GM10266 (cell line): ENCODE results near the gene SLIT3.

Experiments used
- DNase-seq: peaks from one replicate; pipeline ENCODE4 v3.0.0; 2012; ENCODE audit errors: extremely low spot score
- TF ChIP-seq, protein P1 (sequence below): IDR thresholded peaks from 2 replicates; pipeline ENCODE4 v1.5.1; 2012; ENCODE audit warnings: mild to moderate bottlenecking, low read depth; ENCODE audit not compliant: control insufficient read depth, insufficient read depth; ENCODE audit errors: missing control alignments

The SLIT3 gene

DNA sequence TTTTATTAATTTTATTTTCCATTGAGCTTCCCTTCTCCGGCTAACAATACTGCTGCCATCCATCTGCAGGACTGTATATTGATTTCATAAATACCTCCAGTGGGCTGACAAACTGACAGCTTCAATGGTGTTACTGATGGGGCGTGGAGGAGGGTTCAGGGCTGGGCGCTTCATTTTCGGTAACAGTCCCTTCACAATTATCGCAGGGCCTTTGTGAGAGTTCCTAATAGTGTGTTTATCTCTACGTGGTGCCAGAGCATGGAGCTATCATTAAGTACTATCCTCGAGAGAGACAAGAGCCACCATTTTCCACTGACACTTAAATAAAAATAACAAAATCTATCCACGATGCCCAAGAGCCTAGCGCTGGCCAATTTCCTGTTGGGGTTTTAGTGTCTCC, 414.8 kb downstream of the SLIT3 start:
- TF ChIP-seq, protein P1, sequence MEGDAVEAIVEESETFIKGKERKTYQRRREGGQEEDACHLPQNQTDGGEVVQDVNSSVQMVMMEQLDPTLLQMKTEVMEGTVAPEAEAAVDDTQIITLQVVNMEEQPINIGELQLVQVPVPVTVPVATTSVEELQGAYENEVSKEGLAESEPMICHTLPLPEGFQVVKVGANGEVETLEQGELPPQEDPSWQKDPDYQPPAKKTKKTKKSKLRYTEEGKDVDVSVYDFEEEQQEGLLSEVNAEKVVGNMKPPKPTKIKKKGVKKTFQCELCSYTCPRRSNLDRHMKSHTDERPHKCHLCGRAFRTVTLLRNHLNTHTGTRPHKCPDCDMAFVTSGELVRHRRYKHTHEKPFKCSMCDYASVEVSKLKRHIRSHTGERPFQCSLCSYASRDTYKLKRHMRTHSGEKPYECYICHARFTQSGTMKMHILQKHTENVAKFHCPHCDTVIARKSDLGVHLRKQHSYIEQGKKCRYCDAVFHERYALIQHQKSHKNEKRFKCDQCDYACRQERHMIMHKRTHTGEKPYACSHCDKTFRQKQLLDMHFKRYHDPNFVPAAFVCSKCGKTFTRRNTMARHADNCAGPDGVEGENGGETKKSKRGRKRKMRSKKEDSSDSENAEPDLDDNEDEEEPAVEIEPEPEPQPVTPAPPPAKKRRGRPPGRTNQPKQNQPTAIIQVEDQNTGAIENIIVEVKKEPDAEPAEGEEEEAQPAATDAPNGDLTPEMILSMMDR = no peak
- no peak for DNase-seq

DNA sequence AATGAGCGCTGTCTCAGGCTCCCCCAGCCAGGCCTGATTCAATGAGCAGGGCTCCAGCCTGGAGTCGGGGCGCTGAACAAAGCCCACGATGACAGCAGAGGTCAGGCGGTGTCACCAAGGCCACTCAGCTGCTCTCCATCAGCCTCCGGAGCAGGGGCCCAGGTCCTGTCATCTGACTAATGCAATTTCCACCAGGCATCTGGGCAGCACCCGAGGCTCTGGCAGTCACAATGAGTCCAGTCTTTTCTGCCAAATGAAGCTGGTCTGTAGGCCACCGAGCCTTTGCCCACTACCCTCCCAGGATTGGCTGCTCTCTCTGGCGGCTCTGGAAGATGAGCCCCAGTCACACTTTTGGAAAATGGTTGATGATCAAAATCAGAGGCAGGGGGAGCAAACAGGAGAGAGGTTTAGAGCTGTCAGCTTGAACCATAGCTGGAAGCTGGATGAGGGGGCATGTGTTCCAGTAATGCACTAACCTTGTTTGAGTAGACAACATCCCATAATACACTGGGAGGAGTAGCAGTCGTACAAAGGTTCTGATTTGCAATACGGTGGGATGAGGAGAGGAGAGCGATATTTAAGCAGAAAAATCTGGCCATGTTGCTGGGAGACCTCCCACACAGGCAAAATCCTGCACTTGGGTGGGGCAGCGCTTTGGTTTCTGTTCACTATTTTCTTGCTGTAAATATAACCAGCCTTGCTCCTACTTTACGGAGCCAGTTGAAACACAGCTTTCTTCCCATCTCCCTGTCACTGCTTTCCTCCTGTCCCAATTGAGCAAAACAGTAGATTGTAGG, 415.4 kb downstream of the SLIT3 start:
- no peak for DNase-seq
- TF ChIP-seq, protein P1 = no peak

DNA sequence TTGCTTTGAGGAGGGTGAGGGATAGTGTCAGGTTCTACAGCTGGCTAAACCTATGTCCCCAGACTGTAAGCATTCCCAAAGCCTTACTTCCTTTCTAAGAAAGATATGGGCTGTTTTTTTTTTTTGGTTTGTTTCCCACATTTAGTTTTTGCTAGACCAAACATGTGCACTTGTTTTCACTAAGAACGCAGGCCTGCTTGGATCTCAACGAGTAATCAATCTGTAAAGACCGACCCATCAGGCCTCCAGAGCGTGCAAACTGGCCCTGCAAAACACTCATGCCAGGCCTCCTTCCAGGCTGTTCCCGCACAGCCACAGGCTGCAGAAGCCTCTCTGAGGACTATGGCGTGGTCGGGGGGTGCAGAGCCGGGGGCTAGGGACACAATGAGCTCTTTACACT, 416.9 kb downstream of the SLIT3 start:
- TF ChIP-seq, protein P1 = no peak

DNA sequence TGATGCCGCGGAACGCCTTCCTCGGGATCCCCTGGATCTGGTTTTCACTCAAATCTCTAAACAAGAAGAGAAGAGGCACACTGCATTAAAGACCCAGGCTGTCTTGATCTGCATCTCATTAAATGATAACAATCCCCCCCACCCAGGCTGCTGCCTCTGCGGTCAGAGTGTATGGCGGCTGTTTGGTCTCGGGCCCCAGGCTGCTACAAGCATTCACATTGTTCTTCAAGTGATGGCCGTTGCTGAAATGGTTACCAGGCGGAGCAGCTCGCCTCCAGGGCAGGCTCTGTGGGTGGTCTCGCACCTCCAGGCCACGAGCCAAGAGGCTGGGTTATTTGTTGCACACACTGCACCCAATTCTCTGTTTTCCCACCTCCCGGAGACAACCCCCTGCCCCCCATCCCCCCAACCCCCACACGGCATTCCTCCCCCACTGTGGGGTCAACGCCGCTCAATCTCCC, 417.6 kb downstream of the SLIT3 start:
- DNase-seq = no peak
- TF ChIP-seq, protein P1 = no peak

More for the DNA sequence above, 416.9 kb downstream of the SLIT3 start:
- DNase-seq = no peak

DNA sequence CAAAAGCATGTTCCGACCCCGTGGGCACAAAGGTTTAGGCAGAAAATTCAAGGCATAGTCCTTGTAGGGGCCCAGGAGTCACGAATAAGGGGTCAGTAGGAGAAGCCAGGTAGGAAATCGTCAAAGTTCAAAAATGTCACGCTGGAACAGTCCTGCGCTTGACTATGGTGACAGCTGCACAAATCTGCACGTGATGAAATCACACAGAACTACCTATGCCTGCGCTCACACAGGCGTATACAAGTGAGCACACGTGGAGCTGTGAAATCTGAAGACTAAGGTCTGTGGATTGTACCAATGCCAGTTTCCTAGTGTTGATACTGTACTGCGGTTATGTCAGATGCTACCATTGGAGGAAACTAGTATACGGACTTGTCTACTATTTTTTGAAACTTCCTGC, 418.7 kb downstream of the SLIT3 start:
- DNase-seq = no peak
- TF ChIP-seq, protein P1 = no peak

DNA sequence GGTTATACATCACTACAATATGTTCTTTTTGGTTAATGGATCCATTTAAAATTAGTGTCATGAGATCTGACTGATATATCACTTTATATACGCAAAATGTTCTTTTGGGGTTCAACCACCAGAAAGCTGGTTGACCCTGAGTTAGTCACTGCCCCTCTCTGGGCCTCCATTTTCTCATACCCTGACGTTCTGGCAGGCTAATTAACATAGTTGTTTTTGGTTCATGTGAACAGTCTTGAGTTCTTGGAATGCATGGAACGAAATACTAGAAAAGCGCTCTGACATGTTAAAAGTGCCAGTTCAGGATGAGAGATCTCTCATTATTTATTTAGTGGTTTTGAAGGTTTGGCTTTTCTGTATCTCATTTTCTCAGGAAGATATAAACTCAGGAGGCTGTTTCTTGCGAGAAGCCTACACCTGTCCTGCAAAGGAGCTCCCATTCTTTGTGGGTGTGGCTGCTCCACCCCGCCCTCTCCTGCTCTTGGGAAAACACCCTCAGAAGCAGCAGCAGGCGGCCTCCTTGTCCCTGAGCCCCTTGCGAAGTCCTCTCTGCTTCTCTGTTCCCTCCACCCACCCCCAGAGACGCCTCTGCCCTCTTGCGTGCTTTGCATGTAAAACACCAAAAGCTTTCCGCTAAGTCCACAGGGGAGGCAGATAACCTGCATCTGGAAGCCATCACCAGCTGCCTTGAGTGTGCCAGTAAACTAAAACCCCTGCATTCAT, 419.4 kb downstream of the SLIT3 start:
- DNase-seq = no peak
- TF ChIP-seq, protein P1 = no peak

DNA sequence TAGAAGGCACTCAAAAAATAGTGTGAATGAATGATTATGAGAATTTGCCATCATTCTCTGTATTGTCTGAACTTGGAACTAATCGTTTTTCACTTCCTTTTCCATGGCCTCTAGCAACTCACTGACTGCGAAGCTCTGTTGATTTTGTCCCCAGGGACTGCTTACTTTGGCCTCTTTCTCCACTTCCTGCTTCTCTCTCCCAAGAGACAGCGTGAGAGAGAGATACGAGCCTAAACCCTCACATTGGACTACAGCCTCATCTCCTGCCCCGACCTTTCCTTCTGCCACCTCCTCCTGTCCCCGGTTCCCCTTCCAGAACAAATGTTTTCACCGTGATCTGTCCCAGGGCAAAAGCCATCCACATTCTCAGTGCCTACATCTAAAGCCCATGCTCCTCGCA, 421.0 kb downstream of the SLIT3 start:
- TF ChIP-seq, protein P1 = no peak
- DNase-seq = peak; percentile 36
